GM12878 (cell line): Measurements from ENCODE around the gene STEAP1B. TPM values are rescaled to one million over a fixed set of nuclear protein-coding genes. Genes with fewer than 3 reads are reported as not detected.

ENCODE experiments used
- ATAC-seq: fragments of 200-7000 bp; cut with Tn5 transposase; 3 replicates; pipeline ENCODE4 v1.9.1; 2020; ENCODE audit warnings: mild to moderate bottlenecking, moderate library complexity
- BruUV-seq: library from RNA; stranded (reverse); fragments of 400-500 nt; replicated peaks from 2 replicates; lab custom pipeline; 2021; lab: Mats Ljungman, UMichigan
- CTCF ChIA-PET: fragments of 300-600 bp; sonication (Branson Sonifier 250); formaldehyde crosslinking; extraction: SDS; loops from one replicate; lab custom pipeline; 2021; ENCODE audit warnings: inconsistent platforms; lab: Yijun Ruan, JAX
- POLR2A ChIA-PET: fragments of 350-600 bp; formaldehyde crosslinking; extraction: SDS; loops from one replicate; lab custom pipeline; 2021; ENCODE audit warnings: inconsistent platforms; lab: Charles Lee
- RAD21 ChIA-PET: fragments of 300-600 bp; sonication (Branson Sonifier 250); formaldehyde crosslinking; loops from one replicate; lab custom pipeline; 2023; ENCODE audit warnings: antibody characterized with exemption; ENCODE audit not compliant: unreplicated experiment; lab: Charles Lee
- SMC1A ChIA-PET: fragments of 300-600 bp; sonication (Branson Sonifier 250); formaldehyde crosslinking; loops from one replicate; lab custom pipeline; 2023; ENCODE audit not compliant: unreplicated experiment, uncharacterized antibody; lab: Charles Lee
- DNase-seq: peaks from one replicate; pipeline ENCODE4 v3.0.0-alpha.2; 2011; ENCODE audit warnings: low read depth, low spot score
- FAIRE-seq: peaks from 3 replicates; lab custom pipeline; 2011; peaks lifted over from hg19 to GRCh38; lab: Jason Lieb, UNC
- H2AFZ ChIP-seq: 2 replicates; pipeline ENCODE4 v1.6.0; 2011; ENCODE audit warnings: low read depth, low read length, control low read depth; ENCODE audit not compliant: control insufficient read depth
- H3K27ac ChIP-seq: 2 replicates; pipeline ENCODE4 v1.5.1; 2011; ENCODE audit warnings: control low read depth; ENCODE audit not compliant: control insufficient read depth, insufficient read depth
- H3K27me3 ChIP-seq, 2 experiments: replicated peaks in 1 of 2; 2 replicates each; pipeline versions ENCODE4 v1.6.0 to v1.6.1; 2011; ENCODE audit warnings: low read length in 1 of 2; ENCODE audit not compliant: control insufficient read depth in 2 of 2, insufficient read depth in 2 of 2
- H3K36me3 ChIP-seq, 2 experiments: 2 replicates each; pipeline ENCODE4 v1.5.1; 2011; ENCODE audit warnings: low read length in 1 of 2; ENCODE audit not compliant: control insufficient read depth in 2 of 2, insufficient read depth in 2 of 2
- H3K4me1 ChIP-seq: 2 replicates; pipeline ENCODE4 v1.6.1; 2011; ENCODE audit warnings: mild to moderate bottlenecking, low read length, moderate library complexity, mixed read lengths; ENCODE audit not compliant: control insufficient read depth, insufficient read depth
- H3K4me2 ChIP-seq: 2 replicates; pipeline ENCODE4 v1.6.0; 2011; ENCODE audit warnings: control low read depth; ENCODE audit not compliant: control insufficient read depth, insufficient read depth
- H3K4me3 ChIP-seq: fragments of 200-600 bp; sonication (generic); 2 replicates; pipeline ENCODE4 v1.5.1; 2016
- H3K79me2 ChIP-seq: 2 replicates; pipeline ENCODE4 v1.6.0; 2011; ENCODE audit warnings: low read length; ENCODE audit not compliant: control insufficient read depth, insufficient read depth
- H3K9ac ChIP-seq: 2 replicates; pipeline ENCODE4 v1.8.0; 2011; ENCODE audit warnings: low read length, control low read depth, mixed read lengths; ENCODE audit not compliant: control insufficient read depth, insufficient read depth
- H3K9me3 ChIP-seq: replicated peaks from 3 replicates; pipeline ENCODE4 v1.5.1; 2011; ENCODE audit warnings: mild to moderate bottlenecking, low read length; ENCODE audit not compliant: control insufficient read depth, insufficient read depth
- H4K20me1 ChIP-seq: 2 replicates; pipeline ENCODE4 v1.6.0; 2011; ENCODE audit not compliant: control insufficient read depth, insufficient read depth
- CEBPB ChIP-seq, 2 experiments: fragments of 150-350 bp in 1 of 2; IDR thresholded peaks; 2 replicates each; pipeline ENCODE4 v1.6.1; 2012 to 2014; ENCODE audit warnings: low read depth in 2 of 2, low read length in 2 of 2, borderline replicate concordance in 1 of 2, inconsistent platforms in 1 of 2
- DPF2 ChIP-seq: fragments of 450-650 bp; IDR thresholded peaks from 2 replicates; pipeline ENCODE4 v1.6.1; 2017; ENCODE audit warnings: mild to moderate bottlenecking
- HDAC6 ChIP-seq: fragments of 200-600 bp; sonication (generic); IDR thresholded peaks from one replicate; pipeline ENCODE4 v1.8.0; 2017; ENCODE audit warnings: antibody characterized with exemption; ENCODE audit not compliant: unreplicated experiment
- KDM1A ChIP-seq: fragments of 200-600 bp; sonication (generic); IDR thresholded peaks from 2 replicates; pipeline ENCODE4 v1.6.1; 2016; ENCODE audit warnings: borderline replicate concordance
- KLF5 ChIP-seq: fragments of 450-650 bp; IDR thresholded peaks from 2 replicates; pipeline ENCODE4 v1.6.1; 2014; ENCODE audit warnings: mild to moderate bottlenecking; ENCODE audit not compliant: partially characterized antibody
- MEF2B ChIP-seq: fragments of 450-650 bp; IDR thresholded peaks from 2 replicates; pipeline ENCODE4 v1.6.1; 2018; ENCODE audit warnings: mild to moderate bottlenecking, moderate library complexity; ENCODE audit not compliant: partially characterized antibody, poor library complexity, severe bottlenecking
- MTA3 ChIP-seq: IDR thresholded peaks from 2 replicates; pipeline ENCODE4 v1.6.1; 2012; ENCODE audit warnings: low read length, inconsistent platforms, borderline replicate concordance
- MXI1 ChIP-seq: fragments of 150-350 bp; IDR thresholded peaks from 2 replicates; pipeline ENCODE4 v1.6.1; 2011; ENCODE audit warnings: low read depth, mild to moderate bottlenecking, inconsistent platforms, low read length, improper control_type of control experiment
- MYC ChIP-seq: IDR thresholded peaks from 2 replicates; pipeline ENCODE4 v1.6.1; 2011; ENCODE audit warnings: mild to moderate bottlenecking, low read length, moderate library complexity, inconsistent platforms; ENCODE audit not compliant: insufficient read depth, insufficient replicate concordance, insufficient read length, severe bottlenecking
- NFXL1 ChIP-seq: fragments of 450-650 bp; IDR thresholded peaks from 2 replicates; pipeline ENCODE4 v1.6.1; 2017; ENCODE audit warnings: antibody characterized with exemption, mild to moderate bottlenecking, borderline replicate concordance
- POU2F2 ChIP-seq: IDR thresholded peaks from 3 replicates; pipeline ENCODE4 v1.6.1; 2011; ENCODE audit warnings: low read depth, mild to moderate bottlenecking, low read length, borderline replicate concordance
- RBBP5 ChIP-seq: fragments of 200-600 bp; sonication (generic); conservative IDR thresholded peaks from 2 replicates; pipeline ENCODE4 v1.6.1; 2016
- SMARCA5 ChIP-seq: fragments of 450-650 bp; IDR thresholded peaks from 2 replicates; pipeline ENCODE4 v1.6.1; 2017; ENCODE audit warnings: mild to moderate bottlenecking
- TCF3 ChIP-seq: IDR thresholded peaks from 2 replicates; pipeline ENCODE4 v1.6.1; 2012; ENCODE audit warnings: low read depth, mild to moderate bottlenecking, low read length, borderline replicate concordance; ENCODE audit not compliant: insufficient read depth
- USF1 ChIP-seq: IDR thresholded peaks from 2 replicates; pipeline ENCODE4 v1.6.1; 2011; ENCODE audit warnings: borderline replicate concordance, low read depth, mild to moderate bottlenecking, moderate library complexity, mixed read lengths, low read length; ENCODE audit not compliant: insufficient read depth; ENCODE audit errors: extremely low read length
- WGBS: methylation state at CpG from one replicate; pipeline ENCODE4 v1.1.6; 2016; ENCODE audit warnings: low lambda C conversion rate; ENCODE audit not compliant: insufficient replicate concordance, insufficient coverage; ENCODE audit errors: missing lambda C conversion rate; 5-methylcytosine and 5-hydroxymethylcytosine counted together
- in situ Hi-C: fragments of 300-500 bp; cut with MboI; formaldehyde crosslinking; loops from 9 replicates; pipeline ENCODE4 v1.14.3; 2018; ENCODE audit warnings: mixed read lengths
- intact Hi-C: fragments of 100-400 bp; cut with micrococcal nuclease; formaldehyde crosslinking; loops from one replicate; pipeline ENCODE4 v1.14.2; 2022; ENCODE audit not compliant: unreplicated experiment
- polyA plus RNA-seq, 11 experiments: library from polyadenylated mRNA; depleted of rRNA in 4 of 11; unstranded in 6 of 11; stranded (reverse) in 5 of 11; fragments of >200 nt; fragmentation: Nextera tagmentation in 4 of 11; fragmentation: Illumina TruSeq in 1 of 11; extraction: Ambion mirVana in 4 of 11; extraction: Trizol in 1 of 11; gene quantifications; 1 replicate in 1 of 11; 2 replicates in 10 of 11; pipeline versions ENCODE4 v1.2.1 to v1.2.3, GENCODE V29; 2011 to 2016; ENCODE audit warnings: inconsistent platforms in 2 of 11, missing spikeins in 2 of 11, low read depth in 1 of 11
- total RNA-seq, 4 experiments: library from RNA; depleted of rRNA in 3 of 4; stranded (reverse); fragments of >200 nt in 3 of 4; fragmentation: Illumina TruSeq in 1 of 4; extraction: Trizol in 1 of 4; gene quantifications; 2 replicates each; pipeline versions ENCODE4 v1.2.1 to v1.2.3, GENCODE V29; 2013 to 2021
- TF ChIP-seq, protein P1 (sequence below): fragments of 450-650 bp; conservative IDR thresholded peaks from 2 replicates; pipeline ENCODE4 v1.6.1; 2017; ENCODE audit warnings: mild to moderate bottlenecking, moderate library complexity
- TF ChIP-seq, protein P2 (sequence below): fragments of 450-650 bp; IDR thresholded peaks from 2 replicates; pipeline ENCODE4 v1.6.1; 2017; ENCODE audit warnings: low read depth, mild to moderate bottlenecking, moderate library complexity
- TF ChIP-seq, protein P3 (sequence below): fragments of 150-350 bp; IDR thresholded peaks from 2 replicates; pipeline ENCODE4 v1.6.1; 2014; ENCODE audit warnings: mild to moderate bottlenecking, low read depth, low read length

The STEAP1B gene
- total and polyA plus RNA-seq, 10 of the 15 experiments (the other 5 are each of a cell fraction or from before 2014, with no cell fraction given) = 0.14 TPM; not detected in 9

- Histone ChIP-seq H3K9me3 (no peaks in the 10 kb centered on the region), H3K4me1 (peaks cover 18% of the 10 kb centered on the region), H3K4me2 (peak overlapping the region; percentile 78), H4K20me1 (no peaks in the 10 kb centered on the region), H3K27me3 (no peaks in the 10 kb centered on the region), H3K79me2 (no peaks in the 10 kb centered on the region), H2AFZ (peak overlapping the region; percentile 8), H3K9ac (no peak overlapping the region), H3K4me3 (peak overlapping the region; percentile 28; the same call in 1 of the 2 replicates), H3K27ac (peak overlapping the region; percentile 17; the same call in 1 of the 2 replicates), H3K36me3 (no peaks in the 10 kb centered on the region)
- RAD21 ChIA-PET = interaction anchor here (0.6 to 2.3 kb wide), 5 partner anchors 10 to 90 kb away, joined by 3 to 13 read pairs (median 4); no protein-coding TSS in a partner anchor
- SMC1A ChIA-PET = interaction anchor here (0.5 to 4.5 kb wide), 9 partner anchors 8 to 323 kb away, joined by 3 to 38 read pairs (median 3); no protein-coding TSS in a partner anchor
- ATAC-seq (peak; percentile 87), FAIRE-seq (peak; percentile 52), DNase-seq (peak; percentile 68)
- CTCF ChIA-PET = interaction anchor here (0.8 to 3.7 kb wide), 5 partner anchors 11 to 325 kb away, joined by 3 to 21 read pairs (median 5); no protein-coding TSS in a partner anchor
- in situ Hi-C loops (no loop called here), intact Hi-C loops (no loop called here)
- 0% methylated on average over 4 of the region's 4 CpGs for WGBS
- POLR2A ChIA-PET = interaction anchor here (0.5 kb wide), 1 partner anchor 490 kb away, joined by 3 read pairs; no protein-coding TSS in a partner anchor
- no TSS peak for BruUV-seq
- TF ChIP-seq NFXL1 (no peak), MEF2B (no peak), MTA3 (no peak), DPF2 (no peak), KDM1A (no peak), MXI1 (no peak), CEBPB (IDR thresholded peaks at IDR 0.05; ENCODE audit: borderline replicate concordance in 1 of 2, low read depth in 2 of 2, low read length in 2 of 2) (no peak), TCF3 (no peak), USF1 (no peak), RBBP5 (no peak), SMARCA5 (no peak), HDAC6 (no peak), KLF5 (no peak), MYC (no peak), POU2F2 (no peak)
- TF ChIP-seq, protein P1, sequence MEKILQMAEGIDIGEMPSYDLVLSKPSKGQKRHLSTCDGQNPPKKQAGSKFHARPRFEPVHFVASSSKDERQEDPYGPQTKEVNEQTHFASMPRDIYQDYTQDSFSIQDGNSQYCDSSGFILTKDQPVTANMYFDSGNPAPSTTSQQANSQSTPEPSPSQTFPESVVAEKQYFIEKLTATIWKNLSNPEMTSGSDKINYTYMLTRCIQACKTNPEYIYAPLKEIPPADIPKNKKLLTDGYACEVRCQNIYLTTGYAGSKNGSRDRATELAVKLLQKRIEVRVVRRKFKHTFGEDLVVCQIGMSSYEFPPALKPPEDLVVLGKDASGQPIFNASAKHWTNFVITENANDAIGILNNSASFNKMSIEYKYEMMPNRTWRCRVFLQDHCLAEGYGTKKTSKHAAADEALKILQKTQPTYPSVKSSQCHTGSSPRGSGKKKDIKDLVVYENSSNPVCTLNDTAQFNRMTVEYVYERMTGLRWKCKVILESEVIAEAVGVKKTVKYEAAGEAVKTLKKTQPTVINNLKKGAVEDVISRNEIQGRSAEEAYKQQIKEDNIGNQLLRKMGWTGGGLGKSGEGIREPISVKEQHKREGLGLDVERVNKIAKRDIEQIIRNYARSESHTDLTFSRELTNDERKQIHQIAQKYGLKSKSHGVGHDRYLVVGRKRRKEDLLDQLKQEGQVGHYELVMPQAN = no peak
- TF ChIP-seq, protein P2, sequence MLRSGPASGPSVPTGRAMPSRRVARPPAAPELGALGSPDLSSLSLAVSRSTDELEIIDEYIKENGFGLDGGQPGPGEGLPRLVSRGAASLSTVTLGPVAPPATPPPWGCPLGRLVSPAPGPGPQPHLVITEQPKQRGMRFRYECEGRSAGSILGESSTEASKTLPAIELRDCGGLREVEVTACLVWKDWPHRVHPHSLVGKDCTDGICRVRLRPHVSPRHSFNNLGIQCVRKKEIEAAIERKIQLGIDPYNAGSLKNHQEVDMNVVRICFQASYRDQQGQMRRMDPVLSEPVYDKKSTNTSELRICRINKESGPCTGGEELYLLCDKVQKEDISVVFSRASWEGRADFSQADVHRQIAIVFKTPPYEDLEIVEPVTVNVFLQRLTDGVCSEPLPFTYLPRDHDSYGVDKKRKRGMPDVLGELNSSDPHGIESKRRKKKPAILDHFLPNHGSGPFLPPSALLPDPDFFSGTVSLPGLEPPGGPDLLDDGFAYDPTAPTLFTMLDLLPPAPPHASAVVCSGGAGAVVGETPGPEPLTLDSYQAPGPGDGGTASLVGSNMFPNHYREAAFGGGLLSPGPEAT = 0 out of 2 replicates have a peak, but pooled peaks have one; percentile 50
- TF ChIP-seq, protein P3, sequence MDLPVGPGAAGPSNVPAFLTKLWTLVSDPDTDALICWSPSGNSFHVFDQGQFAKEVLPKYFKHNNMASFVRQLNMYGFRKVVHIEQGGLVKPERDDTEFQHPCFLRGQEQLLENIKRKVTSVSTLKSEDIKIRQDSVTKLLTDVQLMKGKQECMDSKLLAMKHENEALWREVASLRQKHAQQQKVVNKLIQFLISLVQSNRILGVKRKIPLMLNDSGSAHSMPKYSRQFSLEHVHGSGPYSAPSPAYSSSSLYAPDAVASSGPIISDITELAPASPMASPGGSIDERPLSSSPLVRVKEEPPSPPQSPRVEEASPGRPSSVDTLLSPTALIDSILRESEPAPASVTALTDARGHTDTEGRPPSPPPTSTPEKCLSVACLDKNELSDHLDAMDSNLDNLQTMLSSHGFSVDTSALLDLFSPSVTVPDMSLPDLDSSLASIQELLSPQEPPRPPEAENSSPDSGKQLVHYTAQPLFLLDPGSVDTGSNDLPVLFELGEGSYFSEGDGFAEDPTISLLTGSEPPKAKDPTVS = no peak
Observed at GRCh38 chr7:22435105-22435504, 64.9 kb downstream of the STEAP1B start.
